Measurements from ENCODE around the gene DIO3.
"Not testable (repeated sequence)": the region's sequence is repeated elsewhere in the genome, so short reads cannot be mapped to it uniquely, and the experiment has no call there.

The DIO3 gene

GRCh38 chr14:101540481-101541462, 20.5 kb upstream of the DIO3 start:
- DNase-seq (ENCODE audit: extremely low read depth in 1 of 2, low read depth in 1 of 2) = no peak

- no peak for DNase-seq (ENCODE audit: extremely low read depth in 1 of 2, low read depth in 1 of 2)
Measured at GRCh38 chr14:101542391-101542790, 18.9 kb upstream of the DIO3 start.

GRCh38 chr14:101543814-101544213, 17.5 kb upstream of the DIO3 start:
- DNase-seq (ENCODE audit: extremely low read depth in 1 of 2, low read depth in 1 of 2) = no peak

- no peak for DNase-seq (ENCODE audit: extremely low read depth in 1 of 2, low read depth in 1 of 2)
Measured at GRCh38 chr14:101544550-101544949, 16.7 kb upstream of the DIO3 start.

GRCh38 chr14:101546706-101547105, 14.6 kb upstream of the DIO3 start:
- no peak for DNase-seq (ENCODE audit: extremely low read depth in 1 of 2, low read depth in 1 of 2)

GRCh38 chr14:101547107-101547738, 14.1 kb upstream of the DIO3 start:
- no peak for DNase-seq (ENCODE audit: extremely low read depth in 1 of 2, low read depth in 1 of 2)

- no peak for DNase-seq (ENCODE audit: extremely low read depth in 1 of 2, low read depth in 1 of 2)
Measured at GRCh38 chr14:101547961-101548669, 13.2 kb upstream of the DIO3 start.

DNA sequence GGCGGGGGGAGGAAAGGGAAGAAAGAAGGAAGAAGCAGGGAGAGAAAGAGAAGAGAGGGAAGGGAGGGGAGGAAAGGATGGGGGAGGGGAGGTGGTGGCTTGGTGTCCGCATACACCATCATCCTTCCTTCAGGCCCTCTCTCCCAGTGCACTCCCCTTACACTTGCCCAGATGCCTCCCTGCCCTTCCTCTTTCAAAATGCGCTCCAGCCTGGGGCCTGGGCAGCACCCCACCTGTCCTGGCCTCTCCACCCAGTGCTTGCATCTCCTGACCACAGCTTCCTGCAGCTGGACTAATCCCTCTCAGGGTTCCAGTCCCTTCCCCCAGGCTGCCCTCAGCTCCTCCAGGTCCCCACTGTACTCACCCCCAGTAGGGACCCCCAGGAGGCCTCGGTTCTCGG, 12.6 kb upstream of the DIO3 start:
- DNase-seq (ENCODE audit: extremely low read depth in 1 of 2, low read depth in 1 of 2) = no peak

DNA sequence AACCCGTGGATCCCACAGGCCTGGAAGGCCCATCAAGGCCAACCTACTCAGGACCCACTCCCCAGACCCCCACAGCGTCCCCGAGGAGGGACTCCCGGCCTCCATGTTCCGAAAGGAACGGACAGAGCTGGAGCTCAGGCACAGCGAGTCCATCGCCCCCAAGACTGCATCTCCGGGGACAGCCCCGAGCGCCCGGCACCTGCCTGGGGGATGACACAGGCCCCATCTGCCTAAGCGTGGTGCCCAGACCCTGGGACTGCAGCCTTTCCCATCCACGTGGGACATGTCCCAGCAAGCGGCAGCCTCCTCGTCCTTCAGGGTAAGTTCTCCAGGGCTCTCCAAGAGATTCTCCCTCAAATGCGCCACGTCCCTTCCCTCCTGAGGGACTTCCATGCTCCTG, 12.1 kb upstream of the DIO3 start:
- DNase-seq (ENCODE audit: extremely low read depth in 1 of 2, low read depth in 1 of 2) = no peak

GRCh38 chr14:101550202-101550912, 10.9 kb upstream of the DIO3 start:
- not testable (repeated sequence) for DNase-seq (ENCODE audit: extremely low read depth in 1 of 2, low read depth in 1 of 2)

- DNase-seq (ENCODE audit: extremely low read depth in 1 of 2, low read depth in 1 of 2) = no peak
Measured at GRCh38 chr14:101551729-101552595, 9.3 kb upstream of the DIO3 start.

GRCh38 chr14:101552786-101553231, 8.5 kb upstream of the DIO3 start:
- no peak for DNase-seq (ENCODE audit: extremely low read depth in 1 of 2, low read depth in 1 of 2)

DNA sequence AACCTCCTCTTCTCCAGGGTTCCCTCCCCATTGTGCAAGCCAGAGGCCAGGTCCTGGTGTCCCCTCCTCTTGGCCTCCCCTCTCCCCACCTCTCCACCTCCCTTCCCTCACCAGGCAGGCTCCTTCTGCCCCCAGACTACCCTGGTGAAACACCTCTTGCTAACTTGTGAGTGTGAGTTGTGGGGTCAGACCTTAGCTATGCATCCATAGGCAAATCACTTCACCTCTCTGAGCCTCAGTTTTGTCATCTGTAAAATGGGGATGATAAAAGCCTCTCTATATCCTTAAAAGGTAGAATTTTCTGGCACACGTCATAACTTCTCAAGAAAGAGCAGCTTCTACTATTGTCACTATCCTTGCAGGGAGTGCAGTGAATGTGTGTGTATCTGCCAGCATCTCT, 7.9 kb upstream of the DIO3 start:
- DNase-seq (ENCODE audit: extremely low read depth in 1 of 2, low read depth in 1 of 2) = no peak

DNA sequence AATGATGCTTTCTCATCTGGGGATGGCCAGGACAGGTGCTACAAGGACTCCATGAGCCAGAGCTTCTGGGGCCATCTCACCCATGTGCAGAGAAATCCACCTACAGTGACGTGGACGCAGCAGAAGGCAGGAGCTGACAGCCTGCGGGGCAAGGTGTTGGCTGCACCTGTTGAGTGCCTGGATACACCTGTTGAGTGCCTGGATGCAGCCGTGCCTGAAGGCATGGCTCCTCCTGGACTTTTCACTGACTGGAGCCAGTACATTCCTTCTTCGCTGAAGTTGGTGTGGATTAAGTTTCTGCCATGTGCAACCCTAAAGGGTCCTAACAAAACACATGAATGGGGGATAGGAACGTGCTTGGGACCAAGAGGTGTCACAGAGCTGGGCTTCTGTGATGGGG, 7.4 kb upstream of the DIO3 start:
- DNase-seq (ENCODE audit: extremely low read depth in 1 of 2, low read depth in 1 of 2) = no peak

- no peak for DNase-seq (ENCODE audit: extremely low read depth in 1 of 2, low read depth in 1 of 2)
Measured at GRCh38 chr14:101554991-101555668, 6.2 kb upstream of the DIO3 start.

DNA sequence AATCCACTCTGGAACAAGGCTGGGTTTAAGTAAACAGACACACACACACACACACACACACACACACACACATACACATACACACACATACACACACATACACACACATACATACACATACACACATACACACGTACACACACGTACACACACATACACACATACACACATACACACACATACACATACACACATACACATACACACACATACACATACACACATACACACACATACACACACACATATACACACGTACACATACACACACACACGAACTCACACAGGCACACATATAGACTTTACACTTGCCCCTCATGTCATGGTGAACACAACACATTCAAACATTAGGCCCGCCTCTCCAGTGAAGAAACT, 5.6 kb upstream of the DIO3 start:
- DNase-seq (ENCODE audit: extremely low read depth in 1 of 2, low read depth in 1 of 2) = not testable (repeated sequence)

DNA sequence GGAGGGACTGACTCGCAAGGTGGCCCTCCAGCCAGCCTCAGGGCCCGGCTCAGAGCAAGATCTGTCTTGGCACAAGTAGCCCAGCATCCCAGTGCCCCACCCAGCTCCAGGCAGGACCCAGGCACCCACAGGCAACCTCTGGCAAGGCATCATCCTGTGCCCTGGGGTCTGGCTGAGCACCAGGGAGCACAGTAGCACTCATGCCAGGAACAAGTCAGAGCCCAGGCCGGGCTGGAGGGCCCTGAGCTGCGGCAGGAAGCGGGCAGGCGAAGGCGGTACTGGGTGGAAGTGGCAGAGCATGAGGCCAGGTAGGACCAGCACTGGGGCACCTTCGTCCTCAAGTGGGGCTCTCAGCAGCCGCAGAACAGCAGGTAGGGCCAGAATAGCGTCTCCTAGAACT, 5.2 kb upstream of the DIO3 start:
- no peak for DNase-seq (ENCODE audit: extremely low read depth in 1 of 2, low read depth in 1 of 2)

GRCh38 chr14:101556566-101557320, 4.6 kb upstream of the DIO3 start:
- no peak for DNase-seq (ENCODE audit: extremely low read depth in 1 of 2, low read depth in 1 of 2)

DNA sequence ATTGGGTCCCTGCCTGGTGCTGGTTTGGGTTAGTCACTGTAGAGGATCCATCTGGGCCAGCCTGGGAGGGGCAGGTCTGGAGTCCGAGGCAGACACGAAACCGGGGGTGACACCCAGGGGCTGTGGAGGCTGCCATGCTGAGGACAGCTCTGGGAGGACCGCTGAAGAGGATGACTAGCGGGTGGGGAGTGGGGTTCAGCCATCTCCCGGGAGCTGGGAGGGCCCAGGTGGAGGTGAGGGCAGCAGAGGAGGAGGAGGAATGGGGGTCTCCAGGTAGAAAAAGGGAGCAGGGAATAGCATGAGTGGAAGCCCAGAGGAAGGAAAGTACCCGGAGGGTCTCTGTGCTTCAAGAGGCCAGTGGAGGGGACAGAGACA, 4.0 kb upstream of the DIO3 start:
- DNase-seq (ENCODE audit: extremely low read depth in 1 of 2, low read depth in 1 of 2) = no peak
